IPS-NIHi7 (cell line): ENCODE measurements around the gene MYH14.
A peak's percentile ranks its signal among the peaks of the same experiment; 100 is the strongest.
"Not testable (repeated sequence)": the region's sequence is repeated elsewhere in the genome, so short reads cannot be mapped to it uniquely, and the experiment has no call there.

Experiments used
- DNase-seq: peaks from one replicate; pipeline ENCODE4 v3.0.0; 2012; ENCODE audit warnings: mixed read lengths; ENCODE audit errors: extremely low spot score

Gene MYH14

DNA sequence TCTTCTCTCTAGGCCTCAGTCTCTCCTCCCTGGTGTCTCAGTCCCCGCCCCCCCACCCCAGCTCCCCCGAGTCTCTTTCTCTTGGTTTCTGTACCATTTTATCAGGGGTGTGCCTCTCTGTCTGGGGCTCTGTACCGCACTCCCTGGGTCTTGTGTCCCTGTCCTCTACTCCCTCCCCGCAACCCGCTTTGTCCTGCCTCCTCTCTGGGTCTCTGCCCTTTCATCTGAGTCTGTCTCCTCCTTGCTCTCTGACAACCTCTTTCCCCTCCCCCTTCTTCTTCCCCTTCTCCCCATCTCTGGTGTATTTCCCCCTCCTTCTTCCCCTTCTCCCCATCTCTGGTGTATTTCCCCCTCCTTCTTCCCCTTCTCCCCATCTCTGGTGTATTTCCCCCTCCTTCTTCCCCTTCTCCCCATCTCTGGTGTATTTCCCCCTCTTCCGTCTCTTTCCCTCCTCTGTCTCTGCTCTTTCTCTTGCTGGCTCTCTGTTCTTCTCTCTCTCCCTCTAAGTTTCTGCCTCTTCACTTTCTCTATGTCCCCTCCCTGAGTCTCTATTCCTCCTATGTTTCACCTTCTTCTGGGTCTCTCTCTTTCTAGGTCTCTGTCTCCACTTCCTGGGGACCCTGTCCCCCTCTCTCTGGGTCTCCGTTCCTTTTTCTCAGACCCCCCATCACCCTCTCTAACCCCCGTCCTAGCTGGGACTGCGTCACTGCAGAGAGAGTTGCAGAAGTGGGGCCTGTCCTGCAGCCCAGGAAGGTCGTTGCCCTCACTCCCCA is 128.0 kb downstream of the MYH14 start:
- no peak for DNase-seq

DNA sequence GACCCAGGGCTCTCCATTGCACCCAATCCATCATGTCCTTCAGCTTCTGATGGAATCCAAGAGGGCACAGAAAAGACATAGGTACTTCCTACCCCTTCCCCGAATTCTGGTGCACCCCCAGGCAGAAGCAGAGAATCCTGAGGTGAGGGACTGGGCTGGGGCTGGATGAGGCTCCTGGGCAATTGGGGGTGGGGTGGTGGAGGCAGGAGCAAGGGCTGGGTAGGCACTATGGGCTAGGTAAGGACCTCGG is 128.5 kb downstream of the MYH14 start:
- DNase-seq, result no peak

- no peak for DNase-seq
Observed at GRCh38 chr19:50332244-50333038, 129.0 kb downstream of the MYH14 start.

DNA sequence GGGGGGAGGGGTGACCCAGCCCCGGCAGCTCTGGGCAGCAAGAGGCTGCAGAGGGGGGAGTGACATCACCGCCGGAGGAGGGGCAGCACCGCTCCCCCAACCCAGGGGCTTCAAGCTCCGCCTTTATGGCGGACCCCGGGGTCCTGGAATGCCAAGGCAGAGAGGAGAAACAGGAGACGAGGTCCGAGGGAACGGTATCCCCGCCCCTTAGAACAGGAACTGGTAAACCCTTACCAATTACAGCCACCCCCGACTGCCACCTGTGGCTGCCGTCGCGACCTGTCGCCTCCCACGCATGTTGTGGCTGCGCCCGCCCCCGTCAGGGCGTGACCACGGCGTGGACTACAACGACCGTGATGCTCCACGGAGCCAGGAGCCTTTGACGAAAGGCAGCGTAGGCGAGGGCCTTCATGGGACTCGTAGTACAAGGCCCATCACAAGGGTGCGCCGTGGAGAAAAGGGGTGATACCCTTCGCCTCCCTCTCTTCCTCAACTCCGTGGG is 129.9 kb downstream of the MYH14 start:
- DNase-seq, result peak; percentile 87

DNA sequence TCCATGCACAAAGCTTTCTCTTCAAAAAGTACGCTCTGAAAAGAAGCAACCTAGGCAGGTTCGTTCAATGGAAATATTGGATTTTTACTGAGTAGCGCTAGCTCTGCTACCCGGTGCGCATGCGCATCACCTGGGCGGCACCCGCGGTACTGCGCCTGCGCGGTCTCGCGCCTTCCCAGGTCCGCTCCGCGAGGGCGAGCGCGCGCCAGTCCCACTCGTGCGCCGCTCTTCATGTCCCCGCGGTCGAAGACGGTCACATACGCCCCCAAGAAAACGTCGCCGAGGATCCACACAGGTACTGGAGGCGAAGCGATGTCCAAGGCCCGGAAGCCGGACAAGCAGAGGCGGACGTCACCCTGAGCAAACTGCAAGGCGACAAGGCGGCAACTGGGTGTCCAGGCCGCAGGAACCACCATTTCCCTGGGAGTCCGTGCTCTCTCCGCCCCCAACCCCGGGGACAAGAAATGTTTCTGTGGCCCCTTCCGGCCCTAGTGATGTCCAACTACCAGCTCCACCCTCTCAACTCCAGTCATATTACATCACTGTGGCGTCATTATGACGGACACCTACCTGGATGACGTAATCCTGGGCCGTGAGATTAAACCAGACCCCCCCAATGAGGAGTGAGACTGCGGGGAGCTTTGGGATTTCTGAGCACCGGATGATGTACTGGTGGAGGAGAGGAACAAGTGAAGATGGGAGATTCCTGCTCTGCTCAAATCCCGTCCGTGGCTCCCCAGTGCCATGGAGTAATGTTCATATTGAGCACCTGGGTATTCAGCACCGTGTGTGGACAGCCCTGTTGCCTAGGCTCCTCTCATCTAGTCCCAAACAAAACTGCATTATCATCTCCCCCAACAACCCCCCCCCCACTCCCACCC is 130.6 kb downstream of the MYH14 start:
- peak; percentile 95 for DNase-seq

GRCh38 chr19:50334741-50335421 is 131.5 kb downstream of the MYH14 start:
- no peak for DNase-seq

- not testable (repeated sequence) for DNase-seq
Observed at GRCh38 chr19:50337031-50337430, 133.6 kb downstream of the MYH14 start.

GRCh38 chr19:50340331-50340730 is 136.9 kb downstream of the MYH14 start:
- no peak for DNase-seq

DNA sequence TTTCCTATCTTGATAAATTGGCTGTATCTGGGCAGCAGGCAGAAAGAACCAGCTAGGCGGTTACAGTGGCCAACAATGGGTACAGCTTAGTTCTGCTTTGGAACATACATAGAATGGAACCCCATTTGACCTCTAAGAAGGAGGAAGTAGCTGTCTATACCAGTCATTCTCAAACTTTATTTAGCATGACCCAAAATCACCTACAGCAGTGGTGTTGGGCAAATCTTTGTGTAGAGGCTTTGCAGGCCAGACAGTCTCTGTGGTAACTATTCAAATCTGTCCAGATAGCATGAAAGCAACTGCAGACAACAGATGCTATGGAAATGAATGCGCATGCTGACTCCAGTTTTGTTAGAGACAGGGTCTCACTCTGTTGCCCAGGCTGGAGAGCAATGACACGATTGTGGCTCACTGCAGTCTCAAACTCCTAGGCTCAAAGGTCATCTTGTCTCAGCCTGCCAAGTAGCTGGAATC is 137.7 kb downstream of the MYH14 start:
- no peak for DNase-seq

DNA sequence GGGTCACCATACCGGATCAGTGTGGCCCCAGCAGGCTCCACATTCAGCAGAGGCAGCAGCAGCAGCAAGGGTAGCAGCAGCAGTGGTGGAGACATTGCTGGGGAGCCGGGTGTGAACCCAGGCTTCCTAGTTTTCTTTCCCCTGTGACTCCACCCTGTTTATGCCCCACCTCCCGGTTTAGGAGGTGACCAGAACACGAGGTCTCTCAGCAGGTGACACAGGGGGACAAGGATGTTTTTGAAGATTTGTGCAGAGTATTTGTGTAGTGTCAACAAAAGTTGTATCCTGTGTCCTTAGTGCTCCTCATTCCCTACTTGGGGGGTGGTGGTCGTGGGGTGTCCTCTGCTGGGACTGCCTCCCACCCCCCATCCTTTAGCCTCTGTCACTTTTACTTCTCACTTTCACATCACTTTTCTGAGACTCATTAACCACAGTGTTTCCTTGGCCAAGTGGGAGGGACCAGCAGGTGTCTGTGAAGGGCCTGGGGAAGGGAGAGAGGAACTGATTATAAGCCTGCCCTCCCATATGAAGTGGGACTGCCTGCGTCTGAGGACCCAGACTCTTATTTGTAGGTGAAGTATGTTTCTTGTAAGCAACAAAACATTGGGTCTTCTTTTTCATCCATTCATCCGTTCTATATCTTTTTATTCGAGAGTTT is 141.4 kb downstream of the MYH14 start:
- no peak for DNase-seq

GRCh38 chr19:50347089-50347581 is 143.7 kb downstream of the MYH14 start:
- DNase-seq, result not testable (repeated sequence)

DNA sequence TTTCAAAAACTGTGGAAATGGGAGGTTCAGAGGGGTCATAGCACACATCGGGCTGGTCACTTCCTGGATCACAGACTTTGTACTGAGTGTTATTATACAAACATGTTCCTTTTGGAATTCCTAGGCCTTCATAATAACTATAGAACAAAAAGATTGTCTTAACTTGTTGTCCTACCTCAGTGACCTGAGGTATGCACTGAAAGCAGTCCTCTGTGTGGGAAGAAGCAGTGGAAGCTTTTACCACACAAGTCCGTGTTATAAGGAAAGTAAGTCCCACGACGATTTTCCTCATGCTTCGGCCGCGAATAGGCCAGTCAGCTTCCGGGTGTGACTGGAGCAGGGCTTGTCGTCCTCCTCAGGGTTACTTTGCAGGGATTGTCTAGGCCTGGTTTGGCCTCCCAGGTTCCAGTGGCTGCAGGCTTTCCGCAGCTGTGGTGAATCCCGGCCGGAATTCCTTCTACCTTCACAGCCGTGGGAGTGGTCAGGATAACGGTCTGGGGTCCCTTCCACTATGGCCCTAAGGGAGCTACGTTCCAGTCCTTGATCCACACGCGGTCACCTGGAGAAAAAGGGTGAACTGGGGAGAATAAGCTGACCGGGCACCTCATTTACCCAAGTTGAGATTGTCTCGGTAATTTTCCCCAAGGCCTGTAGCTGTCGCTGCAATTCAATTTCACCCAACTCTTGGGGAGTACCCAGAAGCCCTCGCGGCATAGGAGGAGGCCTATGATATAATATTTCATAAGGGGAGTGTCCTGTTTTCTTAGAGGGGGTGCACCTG is 146.0 kb downstream of the MYH14 start:
- DNase-seq, result no peak

GRCh38 chr19:50352242-50352641 is 148.8 kb downstream of the MYH14 start:
- no peak for DNase-seq

- DNase-seq, result not testable (repeated sequence)
Observed at GRCh38 chr19:50353487-50353880, 150.1 kb downstream of the MYH14 start.

DNA sequence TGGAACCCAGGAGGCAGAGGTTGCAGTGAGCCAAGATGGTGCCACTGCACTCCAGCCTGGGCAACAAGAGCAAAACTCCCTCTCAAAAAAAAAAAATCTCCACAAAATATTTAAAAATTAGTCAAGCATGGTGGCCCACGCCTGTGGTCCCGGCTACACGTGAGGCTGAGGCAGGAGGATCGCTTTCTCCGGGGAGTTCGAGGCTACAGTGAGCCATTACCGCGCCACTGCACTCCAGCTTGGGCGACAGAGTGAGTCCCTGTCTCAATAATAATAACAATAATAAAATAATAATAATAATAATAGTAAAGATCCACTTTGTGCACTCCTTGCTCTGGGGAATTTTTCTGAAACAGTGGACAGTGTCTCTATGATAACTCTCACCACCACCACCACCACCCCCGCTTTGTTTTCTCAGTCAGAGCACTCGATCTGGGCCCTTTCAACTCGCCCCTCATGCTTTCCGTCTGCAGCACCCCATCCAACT is 153.3 kb downstream of the MYH14 start:
- no peak for DNase-seq

DNA sequence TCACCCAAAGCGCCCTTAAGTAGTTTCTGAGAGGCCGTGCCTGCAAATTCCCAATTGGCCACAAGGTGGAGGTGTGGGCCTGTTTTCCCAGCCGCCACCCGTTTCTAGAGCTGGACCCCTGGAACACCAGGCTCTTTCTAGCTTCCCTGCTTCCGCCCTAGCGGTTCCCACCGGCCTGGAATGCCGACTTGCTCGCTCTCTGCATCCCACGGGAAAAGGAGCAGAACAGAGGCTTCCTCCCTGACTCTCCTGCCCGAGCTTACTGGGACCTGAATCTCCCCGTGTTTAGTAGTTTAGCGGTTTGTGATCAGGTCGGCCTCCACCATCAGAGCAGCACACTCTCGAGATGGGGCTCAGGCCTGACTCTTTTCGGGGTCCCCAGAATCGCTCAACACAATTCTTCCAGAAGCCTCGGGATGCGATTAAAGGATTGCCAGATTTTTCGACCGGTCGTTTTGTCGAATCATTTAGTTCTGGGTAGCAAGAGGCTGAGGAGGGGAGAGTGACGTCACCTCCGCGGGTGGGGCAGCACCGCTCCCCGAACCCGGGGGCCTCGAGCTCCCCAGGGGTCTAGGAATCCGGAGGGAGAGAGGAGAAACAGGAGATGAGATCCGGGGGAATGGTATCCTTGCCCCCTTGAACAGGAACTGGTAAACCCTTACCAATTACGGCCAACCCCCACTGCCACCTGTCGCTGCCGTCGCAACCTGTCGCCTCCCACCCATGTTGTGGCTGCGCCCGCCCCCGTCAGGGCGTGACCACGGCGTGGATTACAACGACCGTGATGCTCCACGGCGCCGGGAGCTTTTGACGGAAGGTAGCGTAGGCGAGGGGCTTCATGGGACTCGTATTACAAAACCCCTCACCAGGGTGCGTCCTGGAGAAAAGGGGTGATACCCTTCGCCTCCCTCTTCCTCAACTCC is 154.0 kb downstream of the MYH14 start:
- DNase-seq, result peak; percentile 56

- no peak for DNase-seq
Observed at GRCh38 chr19:50358483-50359327, 155.3 kb downstream of the MYH14 start.

GRCh38 chr19:50359328-50359818 is 156.0 kb downstream of the MYH14 start:
- DNase-seq, result no peak
